Measurements from ENCODE around the gene SYTL4. TPM values are rescaled to one million over a fixed set of nuclear protein-coding genes. Genes with fewer than 3 reads are reported as not detected.

Gene SYTL4
- total RNA-seq, 4 donors from 2014 or later: 1.7 to 6.4 (median 4.0) TPM

GRCh38 chrX:100649550-100650356 is 82.2 kb downstream of the SYTL4 start:
- intact Hi-C loops (cut with DNase I; ENCODE audit: low total_unique reads): no loop called here
- DNase-seq (ENCODE audit: low spot score in 2 of 2): peak; percentile 58 to 92
- 53 to 62% methylated on average over 11 to 12 of the region's 12 CpGs for WGBS, 2 donors
- no peak for TF ChIP-seq CTCF (IDR thresholded peaks at IDR 0.05)
- no peak for TF ChIP-seq POLR2A (IDR thresholded peaks at IDR 0.05)
- H3K4me3 ChIP-seq (ENCODE audit: low read depth, poor library complexity, severe bottlenecking): no peak overlapping the region

- intact Hi-C loops (cut with DNase I; ENCODE audit: low total_unique reads): no loop called here
- TF ChIP-seq POLR2A (IDR thresholded peaks at IDR 0.05) (no peak), CTCF (IDR thresholded peaks at IDR 0.05) (no peak)
- DNase-seq (ENCODE audit: low spot score in 2 of 2): no peak
- WGBS, 2 donors: 35 to 53% methylated on average over 8 of the region's 8 CpGs
- H3K4me3 ChIP-seq (ENCODE audit: low read depth, poor library complexity, severe bottlenecking): no peak overlapping the region
Measured at GRCh38 chrX:100648458-100649417, 83.2 kb downstream of the SYTL4 start.

- DNase-seq (ENCODE audit: low spot score in 2 of 2): no peak
- WGBS, 2 donors: 69 to 93% methylated on average over 2 of the region's 2 CpGs
- TF ChIP-seq POLR2A (IDR thresholded peaks at IDR 0.05): no peak
- no peak for TF ChIP-seq CTCF (IDR thresholded peaks at IDR 0.05)
Measured at GRCh38 chrX:100647739-100648138, 84.2 kb downstream of the SYTL4 start.

GRCh38 chrX:100647095-100647494 is 84.8 kb downstream of the SYTL4 start:
- 12 to 78% methylated on average over 1 of the region's 1 CpG for WGBS, 2 donors
- intact Hi-C loops (cut with DNase I; ENCODE audit: low total_unique reads): no loop called here
- no peak for TF ChIP-seq POLR2A (IDR thresholded peaks at IDR 0.05)
- DNase-seq (ENCODE audit: low spot score in 2 of 2): no peak
- H3K4me3 ChIP-seq (ENCODE audit: low read depth, poor library complexity, severe bottlenecking): no peak overlapping the region

More at GRCh38 chrX:100647739-100648138, 84.2 kb downstream of the SYTL4 start:
- H3K4me3 ChIP-seq (ENCODE audit: low read depth, poor library complexity, severe bottlenecking): no peak overlapping the region
- intact Hi-C loops (cut with DNase I; ENCODE audit: low total_unique reads): no loop called here

- H3K4me3 ChIP-seq (ENCODE audit: low read depth, poor library complexity, severe bottlenecking): no peak overlapping the region
- WGBS, 2 donors: 52 to 80% methylated on average over 4 of the region's 4 CpGs
- TF ChIP-seq POLR2A (IDR thresholded peaks at IDR 0.05) (no peak), CTCF (IDR thresholded peaks at IDR 0.05) (no peak)
- no peak for DNase-seq (ENCODE audit: low spot score in 2 of 2)
- intact Hi-C loops (cut with DNase I; ENCODE audit: low total_unique reads): no loop called here
Measured at GRCh38 chrX:100645106-100645505, 86.8 kb downstream of the SYTL4 start.

Measured in lower leg skin (tissue), 4 donors.